GM12872 (cell line): ENCODE measurements around the gene PLCB1.

Experiments
- CTCF ChIP-seq: IDR thresholded peaks from 3 replicates; pipeline ENCODE4 v1.5.1; 2011; ENCODE audit warnings: low read depth, mild to moderate bottlenecking, low read length, moderate library complexity; ENCODE audit not compliant: insufficient read depth

Gene PLCB1

GRCh38 chr20:8487696-8488095, 355.6 kb downstream of the PLCB1 start:
- no peak for TF ChIP-seq CTCF

- TF ChIP-seq CTCF: no peak
Observed at GRCh38 chr20:8489094-8489883, 357.2 kb downstream of the PLCB1 start.

GRCh38 chr20:8490076-8490830, 358.2 kb downstream of the PLCB1 start:
- TF ChIP-seq CTCF: no peak

GRCh38 chr20:8492173-8492572, 360.1 kb downstream of the PLCB1 start:
- TF ChIP-seq CTCF: no peak

GRCh38 chr20:8498571-8498970, 366.5 kb downstream of the PLCB1 start:
- TF ChIP-seq CTCF: no peak

- no peak for TF ChIP-seq CTCF
Observed at GRCh38 chr20:8504030-8504429, 372.0 kb downstream of the PLCB1 start.

GRCh38 chr20:8505476-8506200, 373.6 kb downstream of the PLCB1 start:
- no peak for TF ChIP-seq CTCF
